SH-SY5Y (cell line): ENCODE results near the gene SBK2.

ENCODE experiments used
- GATA2 ChIP-seq: IDR thresholded peaks from 2 replicates; pipeline ENCODE4 v1.6.1; 2011; ENCODE audit warnings: mild to moderate bottlenecking, low read depth, low read length
- GATA3 ChIP-seq: IDR thresholded peaks from 2 replicates; pipeline ENCODE4 v1.6.1; 2011; ENCODE audit warnings: low read depth, mild to moderate bottlenecking, low read length, moderate library complexity

SBK2 gene

GRCh38 chr19:55503157-55503501 is 33.8 kb downstream of the SBK2 start:
- no peak for TF ChIP-seq GATA2
- TF ChIP-seq GATA3 = no peak

DNA sequence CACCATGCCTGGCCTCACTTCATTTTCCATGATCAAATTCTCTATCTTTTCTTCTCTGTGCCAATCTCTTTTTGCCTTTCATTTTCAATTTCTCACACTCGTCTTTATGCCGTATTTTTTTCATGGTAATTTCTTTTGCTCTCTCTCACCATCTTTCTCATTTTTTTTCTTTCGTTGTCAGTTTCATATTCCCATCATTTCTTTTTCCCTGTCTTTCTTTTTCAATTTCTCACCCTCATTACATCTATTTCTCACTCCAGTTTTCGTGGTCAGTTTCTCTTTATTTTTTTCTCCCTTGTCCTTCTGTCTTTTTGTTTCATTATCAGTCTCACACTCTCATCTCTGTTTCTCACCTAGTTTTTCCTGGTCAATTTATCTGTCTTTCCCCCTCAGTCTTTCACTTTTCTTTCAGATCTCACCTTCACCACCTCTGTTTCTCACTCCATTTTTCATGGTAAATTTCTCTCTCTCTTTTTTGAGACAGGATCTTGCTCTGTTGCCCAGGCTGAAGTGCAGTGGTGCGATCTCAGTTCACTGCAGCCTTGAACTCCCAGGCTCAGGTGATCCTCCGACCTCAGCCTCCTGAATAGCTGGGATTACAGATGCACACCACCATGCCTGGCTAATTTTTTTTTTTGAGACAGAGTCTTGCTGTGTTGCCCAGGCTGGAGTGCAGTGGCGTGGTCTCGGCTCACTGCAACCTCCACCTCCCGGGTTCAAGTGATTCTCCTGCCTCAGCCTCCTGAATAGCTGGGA is 34.6 kb downstream of the SBK2 start:
- TF ChIP-seq GATA2 (no peak), GATA3 (no peak)

DNA sequence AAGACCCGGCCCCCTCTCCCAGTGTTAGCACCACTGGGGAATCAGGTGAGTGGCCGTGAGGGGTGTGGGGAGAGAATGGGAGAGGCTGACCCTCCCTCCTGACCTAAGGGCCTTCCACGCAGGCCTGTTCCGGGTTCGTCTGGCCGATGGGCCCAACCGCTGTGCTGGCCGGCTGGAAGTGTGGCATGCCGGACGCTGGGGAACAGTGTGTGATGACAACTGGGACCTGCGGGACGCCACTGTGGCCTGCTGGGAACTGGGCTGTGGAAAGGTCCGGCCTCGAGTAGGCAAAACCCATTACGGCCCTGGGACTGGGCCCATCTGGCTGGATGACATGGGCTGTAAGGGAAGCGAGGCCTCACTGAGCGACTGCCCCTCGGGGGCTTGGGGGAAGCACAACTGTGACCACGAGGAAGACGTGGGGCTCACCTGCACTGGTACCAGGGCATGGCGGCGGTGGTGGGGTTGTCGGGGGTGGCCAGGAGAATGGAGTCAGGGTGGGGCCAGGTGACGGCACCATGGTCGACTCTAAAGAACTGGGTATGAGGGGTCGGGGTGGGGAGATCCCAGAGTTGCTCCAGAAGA is 36.5 kb downstream of the SBK2 start:
- no peak for TF ChIP-seq GATA2
- TF ChIP-seq GATA3 = no peak

DNA sequence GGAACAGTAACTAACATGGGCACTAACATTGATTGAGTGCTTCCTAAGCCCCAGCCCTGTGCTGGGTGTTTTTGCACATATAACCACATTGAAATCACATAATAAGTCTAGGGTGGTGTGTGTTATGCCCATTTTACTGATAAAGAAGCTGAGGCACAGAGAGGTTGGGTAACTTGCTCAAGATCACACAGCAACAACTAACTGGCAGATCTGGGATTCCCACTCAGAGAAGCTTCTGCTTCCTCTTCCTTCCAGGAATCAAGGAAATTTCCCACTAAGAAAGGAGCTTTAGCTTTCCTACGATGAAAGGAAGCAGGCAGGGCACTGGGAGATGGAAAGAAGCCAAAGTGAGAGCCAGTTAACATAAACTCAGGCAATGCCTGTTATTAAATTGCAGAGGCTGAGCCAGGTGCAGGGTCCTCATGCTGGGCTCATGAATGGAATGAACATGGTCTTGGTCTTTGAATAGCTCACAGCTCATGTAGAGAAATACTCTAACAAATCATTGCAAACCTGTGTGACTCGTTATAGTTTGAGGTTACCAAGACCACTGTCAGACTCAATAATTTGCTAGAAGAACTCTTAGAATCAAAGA is 38.6 kb downstream of the SBK2 start:
- TF ChIP-seq GATA3 = no peak
- no peak for TF ChIP-seq GATA2

DNA sequence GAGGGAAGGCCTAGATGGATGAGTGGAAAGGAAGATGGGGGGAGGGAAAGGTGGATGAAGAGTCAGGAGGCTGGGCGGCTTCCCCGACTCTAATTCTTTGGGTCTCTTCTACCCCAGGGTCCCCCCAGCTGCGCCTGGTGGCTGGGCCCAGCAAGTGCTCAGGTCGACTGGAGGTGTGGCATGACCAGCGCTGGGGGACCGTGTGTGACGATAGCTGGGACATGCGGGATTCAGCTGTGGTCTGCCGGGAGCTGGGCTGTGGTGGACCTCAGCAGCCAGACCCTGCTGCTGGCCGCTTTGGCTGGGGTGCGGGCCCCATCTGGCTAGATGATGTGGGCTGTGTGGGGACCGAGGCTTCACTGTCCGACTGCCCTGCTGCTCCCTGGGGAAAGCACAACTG is 39.2 kb downstream of the SBK2 start:
- TF ChIP-seq GATA2 (no peak), GATA3 (no peak)

DNA sequence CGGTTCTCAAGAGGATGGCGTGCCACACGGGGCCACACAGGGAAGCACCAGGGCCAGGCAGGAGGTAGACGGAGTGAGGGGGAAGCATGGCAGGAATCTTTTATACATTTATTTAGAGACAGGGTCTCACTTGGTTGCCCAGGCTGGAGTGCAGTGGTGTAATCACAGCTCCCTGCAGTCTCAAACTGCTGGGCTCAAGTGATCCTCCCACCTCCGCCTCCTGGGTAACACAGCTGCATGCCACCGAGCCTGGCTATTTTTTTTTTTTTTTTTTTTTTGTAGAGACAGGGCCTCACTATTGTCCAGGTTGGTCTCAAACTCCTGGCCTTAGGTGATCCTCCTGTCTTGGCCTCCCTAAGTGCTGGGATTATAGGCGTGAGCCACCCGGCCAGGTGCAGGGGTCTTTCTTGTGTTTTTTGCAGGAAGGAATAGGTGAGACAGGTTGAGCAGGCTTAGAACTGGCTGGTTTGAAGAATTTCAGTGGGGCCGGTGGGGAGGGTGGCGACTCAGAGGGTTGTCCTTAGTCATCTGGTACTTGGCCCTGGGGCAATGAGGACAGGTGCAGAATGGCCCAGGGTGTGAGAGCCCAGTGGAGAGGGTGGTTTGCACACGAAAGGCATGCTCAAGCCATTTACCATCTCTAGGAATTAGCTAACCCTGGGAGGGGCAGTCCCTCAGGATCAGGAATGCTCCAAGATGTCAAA is 41.1 kb downstream of the SBK2 start:
- TF ChIP-seq GATA2 (no peak), GATA3 (no peak)

DNA sequence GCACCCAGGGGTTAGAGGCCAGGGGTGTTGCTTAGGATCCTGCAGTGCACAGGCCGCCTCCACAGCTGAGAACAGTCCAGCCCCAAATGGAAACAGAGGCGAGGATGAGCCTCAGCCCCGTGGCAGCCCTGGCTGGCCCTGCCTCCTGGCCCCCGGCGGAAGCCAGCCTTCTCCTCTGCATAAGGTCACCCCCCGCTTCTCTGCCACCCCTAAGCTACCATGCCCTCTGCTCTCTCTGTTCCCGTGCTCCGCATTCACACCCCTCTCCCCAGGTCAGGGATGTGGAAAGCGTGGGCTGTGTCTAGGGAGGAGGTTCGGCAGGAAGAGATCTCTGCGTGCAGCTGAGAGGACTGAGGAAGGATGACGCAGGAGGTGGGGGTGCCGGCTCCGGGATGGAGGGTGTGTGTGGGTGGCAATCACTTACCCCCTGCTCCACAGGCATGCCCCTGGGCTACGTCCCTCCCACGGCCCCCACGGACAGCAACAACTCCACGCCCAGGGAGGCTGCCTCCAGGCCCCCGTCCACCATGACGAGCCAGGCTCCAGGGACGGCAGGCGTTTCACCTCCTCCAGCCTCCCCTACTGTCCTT is 42.7 kb downstream of the SBK2 start:
- TF ChIP-seq GATA3 (no peak), GATA2 (no peak)

- TF ChIP-seq GATA3 (no peak), GATA2 (no peak)
These were observed 43.2 kb downstream of the SBK2 start for GRCh38 chr19:55493645-55494171.

DNA sequence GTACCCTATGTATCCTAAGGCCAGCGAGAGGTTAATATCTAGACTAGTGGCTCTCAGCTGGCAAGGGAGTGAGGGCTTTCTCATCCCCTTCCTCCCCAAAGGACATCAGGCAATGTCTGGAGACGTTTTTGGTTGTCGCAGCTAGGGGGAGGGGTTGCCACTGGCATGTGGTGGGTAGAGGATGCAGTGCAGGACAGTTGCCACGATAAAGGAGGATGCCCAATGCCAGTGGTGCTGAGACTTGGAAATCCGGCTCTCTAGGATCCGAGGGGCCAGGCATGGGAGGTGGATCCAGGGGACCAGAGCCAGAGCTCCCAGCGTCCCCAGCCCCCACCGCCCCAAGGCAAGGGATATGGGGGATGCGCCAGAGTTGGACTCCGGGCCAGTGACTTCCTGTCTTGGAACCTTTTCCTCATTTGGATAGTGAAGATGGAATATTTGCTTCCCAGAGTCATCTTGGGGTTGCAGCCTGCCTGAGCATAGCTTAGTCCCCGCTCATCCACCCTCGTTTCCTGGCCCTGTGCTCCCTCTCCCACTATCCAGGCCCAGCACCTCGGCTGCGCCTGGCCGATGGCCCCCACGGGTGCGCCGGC is 43.8 kb downstream of the SBK2 start:
- no peak for TF ChIP-seq GATA2
- no peak for TF ChIP-seq GATA3

DNA sequence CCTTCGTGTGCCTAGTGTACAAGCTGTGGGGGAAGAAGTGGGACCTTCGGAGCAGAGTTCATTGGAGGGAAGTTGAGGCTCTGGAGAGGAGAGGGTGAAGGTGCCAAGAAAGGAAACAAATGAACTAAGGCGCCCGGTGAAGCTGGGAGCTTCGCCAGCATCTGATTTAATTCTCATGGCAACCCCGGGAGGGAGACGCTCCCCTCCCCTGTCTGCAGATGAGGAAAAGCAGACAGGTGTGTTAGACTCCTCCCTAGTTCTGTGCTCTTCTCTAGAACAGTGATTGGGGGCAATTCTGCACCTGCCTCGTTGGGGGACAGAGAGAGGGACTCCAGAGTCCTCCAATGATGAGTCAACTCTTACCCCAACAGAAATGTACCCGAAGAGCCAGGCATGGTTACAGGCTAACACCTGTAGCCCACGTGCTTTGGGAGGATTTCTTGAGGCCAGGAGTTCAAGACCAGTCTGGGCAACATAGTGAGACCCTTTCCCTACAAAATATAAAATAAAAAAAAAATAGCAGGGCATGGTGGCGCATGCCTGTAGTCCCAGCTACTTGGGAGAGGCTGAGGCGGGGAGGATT is 44.5 kb downstream of the SBK2 start:
- TF ChIP-seq GATA2 (no peak), GATA3 (no peak)

DNA sequence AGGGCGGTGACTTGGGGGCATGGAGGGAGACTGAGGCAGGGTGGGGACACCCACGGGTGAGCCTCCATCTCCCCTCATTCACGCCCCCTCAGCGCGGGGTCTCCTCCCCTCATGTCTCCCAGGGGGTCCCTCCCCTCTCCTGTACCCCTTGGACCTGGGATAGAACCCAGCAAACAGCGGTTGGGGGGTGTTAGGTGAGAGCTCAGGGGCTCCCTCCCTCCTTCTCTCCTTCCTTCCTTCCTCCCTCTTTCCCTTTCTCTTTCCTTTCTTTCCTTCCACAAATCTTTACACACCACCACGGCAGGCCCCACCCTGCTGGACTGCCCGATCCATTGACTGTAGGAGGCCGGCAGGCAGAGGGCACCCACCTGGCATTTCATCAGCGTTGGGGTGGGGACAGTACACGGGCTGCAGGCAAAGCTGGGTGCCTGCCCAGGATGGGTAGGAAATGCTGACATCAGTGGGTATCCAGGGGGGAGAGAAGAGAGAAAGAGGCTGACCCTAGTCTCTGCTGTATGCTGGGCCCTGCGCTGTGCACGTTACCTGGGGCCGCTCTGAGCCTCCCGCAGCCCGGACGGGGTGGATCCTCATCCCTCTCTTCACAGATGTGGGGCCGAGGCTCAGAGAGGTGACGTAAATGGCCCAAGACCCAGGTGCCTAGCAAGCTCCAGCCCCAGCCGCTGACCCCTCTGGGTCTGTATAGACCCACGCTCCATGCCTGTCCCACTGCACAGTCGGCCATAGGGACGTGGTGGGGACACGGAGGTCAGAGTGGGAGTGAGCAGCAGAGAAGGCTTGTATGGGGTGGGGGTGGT is 45.2 kb downstream of the SBK2 start:
- no peak for TF ChIP-seq GATA3
- no peak for TF ChIP-seq GATA2

- no peak for TF ChIP-seq GATA3
- no peak for TF ChIP-seq GATA2
These were observed 46.2 kb downstream of the SBK2 start for GRCh38 chr19:55490478-55491432.
